ENCODE data around the gene CACTIN. TPM values are rescaled to one million over a fixed set of nuclear protein-coding genes. Genes with fewer than 3 reads are reported as not detected.

The CACTIN gene
- total RNA-seq = 23.2 and 34.0 TPM in 2 replicates

DNA sequence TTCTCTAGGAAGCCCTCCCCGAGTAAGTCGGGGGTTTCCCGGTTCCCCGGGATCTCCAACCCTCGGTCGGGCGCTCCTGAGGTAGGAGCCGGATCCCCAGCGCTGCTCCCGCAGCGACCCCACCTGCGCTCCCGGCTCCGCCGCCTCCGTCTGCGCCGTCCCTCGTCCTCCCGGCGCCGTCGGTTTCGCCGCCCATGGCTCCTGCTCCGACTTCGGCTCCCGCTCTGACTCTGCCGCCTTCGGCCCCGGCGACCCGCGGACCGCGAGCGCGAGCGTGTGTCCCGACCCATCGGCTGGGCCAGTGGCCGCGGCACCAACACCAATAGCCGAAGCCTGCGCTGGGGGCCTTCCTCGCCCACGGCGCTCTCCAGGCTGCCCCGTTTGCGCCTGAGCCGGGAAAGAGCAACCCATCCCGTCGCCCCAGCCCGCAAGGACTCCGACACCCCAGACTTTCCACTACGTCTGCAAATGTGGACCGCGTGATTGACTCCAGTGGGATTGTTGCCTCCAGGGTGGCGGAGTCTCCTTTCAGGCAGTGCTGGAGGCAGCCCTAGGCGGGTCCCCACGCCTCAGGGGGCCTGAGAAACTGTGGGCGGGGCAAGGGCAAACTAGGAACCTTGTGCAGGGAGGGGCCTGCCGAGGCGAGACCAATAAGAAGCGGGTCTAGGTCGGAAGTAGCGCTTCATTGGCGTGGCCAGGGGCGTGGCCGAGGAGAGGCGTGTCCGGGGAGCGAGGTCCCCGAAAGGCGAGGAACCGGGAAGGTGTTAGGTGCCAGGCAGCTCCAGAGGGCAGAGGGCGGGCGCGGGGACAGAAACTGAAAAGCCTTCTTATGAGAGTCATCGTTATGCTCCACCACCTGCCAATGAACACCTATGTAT, at the start of gene CACTIN:
Gene CACTIN (minus strand): TSS at position 318 of the 878 bp plus-strand sequence. CDS start 28 bp downstream, at position 290.

DNA sequence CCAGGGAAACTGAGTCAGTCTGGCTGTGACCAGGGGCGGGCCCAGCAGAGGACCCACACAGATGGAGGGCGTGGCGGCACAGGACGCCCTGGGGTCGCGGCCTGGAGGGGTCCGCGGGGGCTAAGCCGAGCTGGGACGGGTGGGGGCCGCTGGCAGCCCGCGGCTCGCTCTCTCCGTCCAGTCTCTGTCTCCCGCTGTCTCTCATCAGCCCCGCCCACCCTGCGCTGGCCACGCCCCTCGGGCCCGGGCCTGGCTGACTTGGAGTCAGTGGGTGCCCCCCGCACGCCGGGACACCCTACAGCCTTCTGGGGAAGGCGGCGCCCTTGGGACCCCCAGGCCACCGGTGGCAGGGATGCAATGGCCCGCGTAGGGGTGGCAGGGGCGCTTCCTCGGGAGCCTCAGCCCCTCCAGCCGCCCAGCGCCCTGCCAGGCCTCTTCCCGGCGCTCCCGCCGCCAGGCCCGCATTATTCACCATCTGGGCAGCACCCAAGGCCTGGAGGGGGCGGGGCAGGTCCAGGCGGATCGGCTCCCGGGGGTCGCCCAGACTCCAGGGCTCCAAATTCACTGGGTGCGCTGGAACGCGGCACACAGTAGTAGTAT, 19.8 kb downstream of the CACTIN start, which contains the start of gene TBXA2R:
Gene TBXA2R (minus strand): TSS at position 186 of the 600 bp plus-strand sequence. CDS start 6,241 bp downstream, outside the sequence.

DNA sequence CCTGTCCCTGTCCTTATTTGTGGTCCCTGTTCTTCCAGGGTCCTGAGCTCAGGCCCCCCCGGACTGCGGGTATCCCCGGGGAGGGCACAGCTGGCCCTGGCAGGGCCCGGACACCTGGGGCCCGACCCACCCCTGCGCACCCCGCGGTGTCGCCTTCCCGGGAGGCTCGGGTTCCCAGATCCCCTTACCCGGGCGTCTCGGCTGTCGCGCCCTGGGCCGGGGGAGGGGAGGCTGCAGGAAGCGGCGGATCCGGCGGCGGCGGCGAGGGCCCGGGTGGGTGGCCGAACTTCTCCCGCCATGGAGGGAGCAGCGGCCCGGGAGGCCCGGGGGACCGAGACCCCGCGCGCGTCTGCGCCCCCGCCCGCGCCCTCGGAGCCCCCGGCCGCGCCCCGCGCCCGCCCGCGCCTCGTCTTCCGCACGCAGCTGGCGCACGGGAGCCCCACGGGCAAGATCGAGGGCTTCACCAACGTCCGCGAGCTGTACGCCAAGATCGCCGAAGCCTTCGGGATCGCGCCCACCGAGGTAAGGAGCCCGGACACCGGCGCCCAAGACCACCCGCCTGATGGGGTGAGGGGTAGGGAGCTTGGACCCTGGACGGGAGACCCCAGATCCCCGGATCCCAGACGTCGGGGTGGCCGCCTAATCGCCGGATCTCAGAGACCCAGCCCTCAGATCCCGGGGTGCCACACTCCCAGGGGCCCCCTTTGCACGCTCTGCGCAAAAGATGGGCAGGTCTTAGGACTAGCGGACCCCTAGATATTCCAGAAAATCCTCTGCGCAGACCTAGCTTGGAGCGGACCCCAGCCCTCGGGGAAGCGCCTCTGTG, 41.1 kb downstream of the CACTIN start, which contains the start of gene GIPC3:
Gene GIPC3 (plus strand): TSS at position 178 of the 826 bp plus-strand sequence. CDS start 120 bp downstream, at position 298.

DNA sequence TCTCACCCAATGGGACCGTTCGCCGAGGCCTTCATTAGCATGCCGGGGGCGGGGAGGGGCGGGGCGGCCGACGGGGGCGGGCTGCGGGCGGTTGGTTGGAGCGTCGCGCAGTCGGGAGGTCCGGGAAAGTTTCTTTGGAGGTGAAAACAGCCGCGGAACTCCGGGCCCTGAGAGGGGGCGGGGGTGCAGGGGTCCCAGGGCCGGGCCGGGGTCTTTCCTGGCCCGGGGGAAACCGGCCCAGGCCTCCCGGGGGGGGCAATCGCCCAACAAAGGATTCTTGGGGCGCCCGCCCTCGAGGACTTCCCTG, 53.8 kb downstream of the CACTIN start, which contains the start of gene HMG20B:
Gene HMG20B (plus strand): TSS at position 90 of the 307 bp plus-strand sequence. CDS start 366 bp downstream, outside the sequence.

Other genes with a start within 250 kb of the CACTIN start
- gene SMIM24, start 146.3 kb downstream of the CACTIN start, total RNA-seq = not detected in 2 replicates
- not detected in 2 replicates for gene SMIM44, start 143.3 kb downstream of the CACTIN start, total RNA-seq
- 14.7 and 18.5 TPM in 2 replicates for gene DOHH, start 126.1 kb downstream of the CACTIN start, total RNA-seq
- 27.3 and 45.1 TPM in 2 replicates for gene FZR1, start 120.5 kb downstream of the CACTIN start, total RNA-seq
- gene TEKTIP1, start 87.6 kb downstream of the CACTIN start, total RNA-seq = 0.14 TPM in 1 of 2 replicates, not detected in the other
- 80.3 and 174 TPM in 2 replicates for gene MFSD12, start 69.2 kb downstream of the CACTIN start, total RNA-seq
- 47.4 and 60.1 TPM in 2 replicates for gene HMG20B, start 53.8 kb downstream of the CACTIN start, total RNA-seq
- not detected in 2 replicates for gene GIPC3, start 41.3 kb downstream of the CACTIN start, total RNA-seq
- gene TBXA2R, start 19.9 kb downstream of the CACTIN start, total RNA-seq = 0.21 TPM in 1 of 2 replicates, not detected in the other
- 5.5 and 31.3 TPM in 2 replicates for gene PIP5K1C, start 73.7 kb upstream of the CACTIN start, total RNA-seq
- 1.0 and 4.4 TPM in 2 replicates for gene TJP3, start 81.6 kb upstream of the CACTIN start, total RNA-seq
- 22.9 and 23.8 TPM in 2 replicates for gene APBA3, start 134.9 kb upstream of the CACTIN start, total RNA-seq
- gene MRPL54, start 135.9 kb upstream of the CACTIN start, total RNA-seq = 15.3 and 68.4 TPM in 2 replicates
- not detected in 2 replicates for gene RAX2, start 145.4 kb upstream of the CACTIN start, total RNA-seq
- under 0.01 and 0.57 TPM in 2 replicates for gene MATK, start 159.6 kb upstream of the CACTIN start, total RNA-seq
- gene ZFR2, start 242.2 kb upstream of the CACTIN start, total RNA-seq = not detected in 2 replicates